GM18907 (cell line): Measurements from ENCODE around the gene IPO13.

Experiments used
- ATAC-seq: cut with Tn5 transposase; IDR thresholded peaks from one replicate; pipeline ENCODE4 v1.9.1; 2021; ENCODE audit warnings: mild to moderate bottlenecking, moderate library complexity; ENCODE audit not compliant: unreplicated experiment

IPO13 gene

GRCh38 chr1:44002165-44002564 lies 55.4 kb downstream of the IPO13 start:
- ATAC-seq: no peak

DNA sequence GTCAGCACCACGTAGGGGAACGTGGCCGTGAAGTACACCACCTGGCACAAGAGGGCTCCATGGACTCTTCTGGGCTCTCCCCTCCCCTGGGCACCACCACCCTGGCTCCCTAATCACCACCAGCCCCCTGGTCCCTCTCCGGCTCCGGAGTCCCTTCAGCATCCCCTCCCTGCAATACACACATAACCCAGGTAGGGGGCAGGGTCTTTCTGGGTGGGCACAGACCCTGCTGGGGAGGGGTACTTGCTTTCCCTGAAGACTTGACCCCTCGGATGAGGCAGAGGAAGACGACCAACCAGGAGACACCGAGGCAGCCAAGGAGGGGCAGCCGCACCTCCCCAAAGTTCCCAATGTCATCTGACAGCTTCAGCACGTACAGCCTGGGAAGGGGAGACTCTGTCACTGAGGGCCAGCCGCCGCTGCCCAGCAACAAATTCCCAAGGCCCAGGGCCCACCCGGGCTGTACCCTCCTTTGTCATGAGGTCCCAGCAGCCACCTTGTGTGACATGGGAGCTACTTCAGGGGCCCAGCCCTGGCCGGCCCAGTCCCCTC lies 55.9 kb downstream of the IPO13 start:
- ATAC-seq: no peak

DNA sequence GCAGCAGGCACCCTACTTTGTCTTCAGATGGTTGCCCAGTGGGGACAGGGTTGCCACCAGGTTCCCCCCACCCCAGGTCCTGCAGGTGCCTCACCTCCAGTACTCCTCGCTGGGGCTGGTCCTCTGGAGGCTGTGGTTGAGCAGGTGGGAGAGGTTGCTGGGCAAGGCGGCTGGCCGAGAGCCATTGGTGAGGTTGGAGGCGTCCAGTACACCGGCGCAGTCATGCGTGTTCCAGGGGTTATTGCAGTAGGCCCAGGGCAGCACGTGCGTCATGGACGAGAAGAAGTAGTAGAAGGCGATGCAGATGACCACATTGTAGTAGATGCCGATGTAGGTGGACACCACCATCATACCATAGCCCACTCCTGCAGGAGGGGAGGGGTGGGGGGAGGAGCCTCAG lies 61.5 kb downstream of the IPO13 start:
- no peak for ATAC-seq

DNA sequence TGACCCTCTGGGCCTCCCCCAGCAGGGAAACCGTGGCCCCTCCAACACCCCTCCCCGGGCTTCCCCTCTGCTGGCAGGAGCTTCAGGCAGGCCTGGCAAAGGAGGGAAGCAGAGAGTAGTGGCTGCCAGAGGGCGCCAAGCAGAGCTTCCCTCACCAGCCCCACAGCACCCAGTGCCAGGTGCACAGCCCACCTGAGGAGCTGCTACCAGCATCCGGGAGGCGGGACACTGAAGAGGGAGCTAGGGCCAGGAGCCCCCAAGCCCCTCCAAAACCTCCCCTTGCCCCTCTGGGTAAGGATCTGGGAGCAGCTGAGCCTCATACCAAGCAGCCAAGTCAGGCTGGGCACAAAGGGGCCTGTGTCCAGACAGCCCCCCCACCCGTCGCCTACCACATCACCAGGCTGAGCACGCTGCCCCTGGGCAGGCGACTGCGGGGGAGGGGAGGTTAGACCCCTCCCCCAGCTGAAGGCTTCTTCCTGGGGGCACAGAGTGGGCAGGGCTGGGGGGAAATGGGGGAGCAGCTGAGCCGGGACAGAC lies 64.3 kb downstream of the IPO13 start:
- no peak for ATAC-seq

GRCh38 chr1:44012404-44012803 lies 65.7 kb downstream of the IPO13 start:
- no peak for ATAC-seq

- ATAC-seq: no peak
These were observed 66.3 kb downstream of the IPO13 start for GRCh38 chr1:44012941-44013609.

DNA sequence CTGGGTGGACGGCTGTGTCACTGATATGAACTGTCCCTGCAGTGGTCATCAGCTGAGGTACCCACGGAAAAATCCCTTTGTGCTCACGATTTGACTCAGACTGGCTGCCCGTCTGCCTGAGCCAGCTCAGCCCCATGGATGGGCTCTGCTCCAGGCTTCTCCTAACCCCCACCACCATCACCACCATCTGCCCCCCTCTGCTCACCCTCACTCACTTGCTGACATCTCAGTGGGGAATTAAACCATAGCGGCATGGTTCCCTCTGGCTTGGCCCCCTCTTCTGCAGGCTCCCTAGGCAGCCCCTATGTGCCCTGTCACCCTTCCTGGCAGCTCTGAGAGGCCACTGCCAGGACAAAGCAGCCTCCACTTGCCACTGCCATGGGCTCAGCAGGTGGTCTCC lies 67.2 kb downstream of the IPO13 start:
- ATAC-seq: no peak

DNA sequence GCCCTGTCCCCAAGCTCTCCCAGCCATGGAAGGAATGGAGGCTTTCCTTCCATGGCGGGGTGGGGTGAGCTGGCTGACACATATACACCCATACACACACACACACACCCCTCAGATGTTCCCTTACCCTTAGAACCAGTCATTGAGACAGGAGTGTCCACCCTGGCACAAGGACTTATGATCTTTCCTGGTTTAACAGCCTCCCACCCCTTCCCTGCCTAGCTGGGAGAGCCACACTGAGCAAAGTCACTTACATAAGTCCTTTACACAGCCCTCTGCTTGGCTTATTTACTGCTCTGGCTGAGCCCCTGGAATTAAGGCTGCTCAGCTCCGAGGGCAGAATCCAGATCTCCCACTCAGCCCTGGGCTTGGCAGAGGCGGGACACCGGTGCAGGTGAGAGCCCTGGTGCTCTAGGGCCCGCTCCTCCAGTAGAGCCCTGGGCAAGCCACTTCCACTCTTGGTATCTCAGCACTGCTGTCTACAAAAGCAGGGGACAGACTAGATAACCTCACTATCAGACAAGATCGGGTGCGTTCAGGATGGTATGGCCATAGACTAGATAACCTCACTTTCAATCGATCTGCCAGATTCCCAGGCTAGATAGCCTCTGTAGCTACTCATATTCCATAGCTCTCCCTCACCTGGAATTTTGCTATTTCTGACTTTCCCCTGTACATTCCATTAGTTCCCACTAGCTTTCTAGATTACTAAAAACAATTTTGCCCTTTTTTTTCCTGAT lies 67.8 kb downstream of the IPO13 start:
- no peak for ATAC-seq

DNA sequence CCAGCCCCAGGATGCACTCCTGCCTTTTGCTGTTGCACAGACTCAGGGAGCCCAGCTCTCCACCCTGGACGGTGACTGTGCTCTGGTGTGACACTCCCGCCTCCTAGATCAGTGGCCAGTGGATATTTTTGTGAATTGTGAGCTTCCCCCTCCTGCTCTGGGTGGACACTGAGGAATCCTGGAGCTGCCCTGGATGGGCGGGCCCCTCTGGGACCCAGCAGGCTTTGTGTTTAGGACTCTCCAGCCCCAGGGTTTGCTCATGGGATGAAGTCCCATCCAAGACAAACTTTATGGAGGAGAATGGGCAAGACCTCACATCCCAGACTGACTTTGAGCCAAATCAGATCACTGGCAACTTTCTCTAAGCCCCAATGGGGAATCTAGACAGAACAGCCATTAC lies 68.5 kb downstream of the IPO13 start:
- no peak for ATAC-seq

DNA sequence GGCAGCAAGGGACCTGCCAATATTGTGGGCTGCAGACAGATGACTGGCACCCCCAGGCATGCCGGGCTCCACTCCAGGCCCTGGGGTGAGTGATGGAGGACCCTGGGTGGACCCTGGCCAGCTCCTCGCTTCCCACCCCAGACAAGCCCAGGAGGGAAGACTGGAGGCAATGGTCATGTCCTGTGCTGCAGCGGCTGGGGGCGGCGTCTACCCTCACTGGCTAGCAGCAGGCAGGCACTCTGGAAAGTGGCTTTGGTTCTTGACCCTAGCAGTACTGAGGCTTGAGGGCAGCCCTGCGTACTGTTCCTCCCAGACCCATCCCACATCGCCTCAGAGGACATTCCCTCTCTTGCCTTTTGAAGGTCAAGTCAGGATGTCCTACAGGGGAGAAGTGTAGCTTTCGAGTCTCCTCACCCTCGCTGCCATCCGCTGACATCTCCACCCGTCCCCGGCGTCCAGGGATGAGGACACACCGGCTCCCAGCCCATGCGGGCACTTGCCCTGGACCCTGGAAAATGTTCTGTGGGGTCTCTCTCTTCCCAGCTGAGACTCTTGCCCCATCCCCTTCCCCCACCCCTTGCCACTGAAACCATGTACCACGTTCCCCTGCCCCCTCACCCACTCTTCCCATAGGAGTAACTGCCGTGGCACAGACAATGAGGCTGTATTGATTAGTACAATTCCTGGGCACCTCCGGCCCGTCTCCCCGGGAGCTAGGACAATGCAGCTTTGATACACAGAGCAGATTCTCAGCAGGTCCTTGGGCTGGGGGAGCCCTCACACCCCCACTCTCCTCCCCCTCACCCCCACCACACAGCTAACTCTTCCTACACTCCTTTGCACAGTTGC lies 69.5 kb downstream of the IPO13 start:
- ATAC-seq: no peak

- no peak for ATAC-seq
These were observed 70.2 kb downstream of the IPO13 start for GRCh38 chr1:44016890-44017400.
